Hematopoietic multipotent progenitor cell (in vitro differentiated cells): ENCODE measurements around the gene XBP1. TPM values are rescaled to one million over a fixed set of nuclear protein-coding genes. Genes with fewer than 3 reads are reported as not detected.
"Not testable (repeated sequence)": the region's sequence is repeated elsewhere in the genome, so short reads cannot be mapped to it uniquely, and the experiment has no call there.

ENCODE experiments used
- DNase-seq, 3 donors: peaks; one replicate each; pipeline ENCODE4 v3.0.0-alpha.2; 2011 to 2015; ENCODE audit warnings: low read depth in 2 of 3, low spot score in 2 of 3
- total RNA-seq: library from RNA; depleted of rRNA; stranded (reverse); fragments of >200 nt; gene quantifications from one replicate; pipeline ENCODE4 v1.2.3, GENCODE V29; 2012

Gene XBP1
- 329 TPM for total RNA-seq

DNA sequence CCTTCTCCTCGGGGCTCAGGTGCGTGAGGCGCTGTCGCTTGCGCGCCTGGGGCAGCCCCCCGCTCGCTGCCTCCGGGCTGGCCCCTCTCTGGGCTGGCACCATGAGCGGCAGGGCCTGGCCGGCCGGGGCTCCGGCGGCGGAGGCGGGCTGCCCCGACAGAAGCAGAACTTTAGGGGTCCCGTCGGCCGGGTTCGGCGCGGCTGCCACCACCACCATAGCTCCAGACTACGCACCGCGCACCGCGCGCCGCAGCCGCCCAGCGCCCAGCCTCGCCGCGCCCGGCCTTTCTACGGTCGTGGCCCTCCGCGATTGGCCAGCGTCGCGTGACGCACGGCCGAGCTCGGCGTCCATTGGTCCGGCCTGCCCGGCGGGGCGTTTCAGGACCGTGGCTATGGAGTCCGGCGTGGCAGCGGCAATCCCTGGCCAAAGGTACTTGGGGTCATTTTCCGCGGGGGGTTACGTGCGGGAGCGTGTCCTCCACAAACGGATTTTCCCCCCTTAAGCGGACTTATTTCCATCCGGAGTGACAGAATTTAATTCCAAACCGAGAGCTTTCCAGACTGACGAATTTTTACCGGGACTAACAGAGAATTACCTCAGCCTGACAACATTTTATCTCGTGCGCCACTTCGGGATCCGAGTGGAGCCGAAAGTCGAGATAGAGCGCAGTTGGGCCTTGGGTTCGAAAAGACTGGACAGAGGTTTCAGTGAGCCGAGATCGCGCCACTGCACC, at the start of gene XBP1:
Gene XBP1 (minus strand): TSS at position 262 of the 734 bp plus-strand sequence.
- peak; percentile 91 to 93 (median 92) for DNase-seq

DNA sequence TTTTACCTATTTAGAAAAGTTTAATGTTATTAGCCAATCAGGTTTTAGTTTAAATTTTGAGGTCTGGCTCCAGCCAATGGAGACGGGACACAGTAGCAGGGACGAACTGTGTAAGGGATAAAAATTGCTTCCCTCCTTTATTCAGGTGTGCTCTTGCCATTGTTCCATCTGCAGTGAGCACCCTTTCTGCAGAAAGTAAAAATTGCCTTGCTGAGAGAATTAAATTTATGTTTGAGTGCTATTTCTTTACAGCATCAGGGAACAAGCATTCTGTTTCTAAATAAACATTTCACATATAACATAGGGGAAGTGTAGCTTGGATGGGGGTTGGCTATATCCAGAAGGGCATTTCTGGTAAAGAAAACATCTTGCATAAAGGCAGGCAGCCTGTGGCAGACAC, 46.6 kb upstream of the XBP1 start:
- DNase-seq = no peak

DNA sequence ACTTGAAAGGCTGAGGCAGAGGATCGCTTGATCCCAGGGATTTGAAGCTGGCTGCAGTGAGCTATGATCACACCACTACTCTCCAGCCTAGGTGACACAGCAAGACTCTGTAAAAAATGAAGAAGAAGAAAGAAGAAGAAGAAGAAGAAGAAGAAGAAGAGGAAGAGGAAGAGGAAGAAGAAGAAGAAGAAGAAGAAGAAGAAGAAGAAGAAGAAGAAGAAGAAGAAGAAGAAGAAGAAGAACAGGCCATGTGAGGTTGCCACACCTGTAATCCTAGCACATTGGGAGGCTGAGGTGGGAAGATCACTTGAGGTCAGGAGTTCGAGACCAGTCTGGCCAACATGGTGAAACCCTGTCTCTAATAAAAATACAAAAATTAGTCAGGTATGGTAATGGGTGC, 43.9 kb upstream of the XBP1 start:
- not testable (repeated sequence) for DNase-seq

DNA sequence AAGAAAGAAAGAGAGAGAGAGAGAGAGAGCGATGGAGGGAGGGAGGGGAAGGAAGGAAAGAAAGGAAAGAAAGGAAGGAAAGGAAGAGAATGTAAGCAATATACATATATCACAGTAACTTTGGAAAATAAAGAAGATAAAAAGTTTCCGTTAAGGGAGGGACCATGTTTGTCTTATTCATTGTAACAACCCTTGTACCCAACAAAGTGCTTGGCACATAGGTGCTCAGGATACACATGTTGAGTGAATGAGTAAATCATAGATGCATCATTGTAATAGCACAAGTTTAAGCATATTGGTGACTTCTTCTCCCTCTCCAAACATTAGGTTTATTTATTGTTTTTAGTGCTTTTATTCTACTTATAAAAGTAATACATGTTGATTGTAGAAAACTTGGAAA, 43.3 kb upstream of the XBP1 start:
- no peak for DNase-seq

DNA sequence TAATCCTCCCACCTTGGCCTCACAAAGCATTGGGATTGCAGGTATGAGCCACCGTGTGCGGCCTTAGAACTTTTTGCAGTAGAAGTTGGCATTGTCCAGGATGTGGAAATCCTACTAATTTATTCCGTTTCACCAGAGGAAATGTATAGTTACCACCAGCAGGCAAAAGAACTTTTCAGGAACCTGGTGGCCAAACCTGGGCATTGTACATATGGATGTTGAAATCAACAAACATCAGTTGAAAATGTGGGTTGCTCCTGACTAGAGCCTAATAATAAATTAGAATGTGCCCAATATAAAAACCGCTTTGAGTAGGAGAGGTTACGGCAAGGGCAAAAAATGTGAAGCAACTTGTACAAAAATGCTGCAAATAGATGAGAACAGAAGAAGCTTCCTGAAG, 40.7 kb upstream of the XBP1 start:
- DNase-seq = no peak

DNA sequence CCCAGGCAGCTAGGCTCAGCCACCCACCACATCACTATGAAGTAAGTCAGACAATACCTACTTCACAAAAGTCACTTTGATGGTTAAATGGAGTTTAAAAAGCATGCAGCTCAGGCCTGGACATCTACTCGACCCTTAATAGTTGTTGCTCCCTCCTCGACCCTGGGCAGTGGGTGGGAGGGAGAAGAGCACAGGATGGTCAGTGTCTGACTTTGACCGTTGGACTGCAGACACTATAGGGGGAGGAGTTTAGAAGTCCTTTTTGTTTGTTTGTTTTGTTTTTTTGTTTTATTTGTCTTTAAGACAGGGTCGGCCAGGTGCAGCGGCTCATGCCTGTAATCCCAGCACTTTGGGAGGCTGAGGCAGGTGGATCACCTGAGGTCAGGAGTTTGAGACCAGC, 38.6 kb upstream of the XBP1 start:
- DNase-seq = no peak

DNA sequence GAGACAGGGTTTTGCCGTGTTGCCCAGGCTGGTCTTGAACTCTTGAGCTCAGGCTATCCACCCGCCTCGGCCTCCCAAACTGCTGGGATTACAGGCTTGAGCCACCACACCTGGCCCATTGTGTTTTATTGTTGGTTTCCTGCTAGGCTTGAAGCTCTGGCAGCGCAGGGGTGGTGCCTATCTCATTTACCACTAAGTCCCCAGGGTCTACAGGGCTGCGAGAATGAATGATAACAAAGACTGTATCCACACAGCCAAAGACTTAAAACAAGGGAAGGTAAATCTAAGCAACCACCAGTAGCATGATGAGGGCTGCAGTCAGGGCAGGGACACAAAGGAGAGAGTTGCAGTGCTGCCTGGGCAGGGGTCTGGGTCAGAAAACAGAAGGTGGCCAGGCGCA, 37.3 kb upstream of the XBP1 start:
- DNase-seq = no peak

DNA sequence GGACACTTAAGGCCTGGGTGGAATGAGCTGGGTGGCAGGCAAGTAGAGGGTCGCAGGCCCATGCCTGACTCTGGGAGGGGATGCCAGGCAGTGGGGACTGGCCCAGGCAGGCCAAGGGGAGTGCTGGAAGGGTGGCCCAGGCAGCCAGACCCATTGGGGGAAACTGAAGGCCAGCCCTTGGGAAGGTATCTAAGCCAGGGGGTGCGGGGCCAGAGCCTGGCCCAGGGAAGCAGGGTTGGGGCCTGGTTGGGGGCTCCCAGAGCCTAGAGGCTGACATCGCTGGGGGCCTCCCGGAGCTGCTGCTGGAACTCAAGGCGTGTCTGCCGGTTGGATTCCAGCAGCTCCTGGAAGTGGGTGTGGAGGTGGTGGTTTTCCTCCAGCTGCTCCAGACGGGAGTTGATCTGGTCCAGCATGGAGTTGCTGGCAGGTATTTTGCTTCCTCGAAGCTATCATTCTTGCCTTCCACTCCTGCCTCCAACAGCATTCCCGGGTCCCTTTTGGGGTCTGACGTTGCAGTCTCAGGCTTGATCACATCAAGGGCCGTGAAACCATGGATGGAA, 35.3 kb upstream of the XBP1 start:
- no peak for DNase-seq

DNA sequence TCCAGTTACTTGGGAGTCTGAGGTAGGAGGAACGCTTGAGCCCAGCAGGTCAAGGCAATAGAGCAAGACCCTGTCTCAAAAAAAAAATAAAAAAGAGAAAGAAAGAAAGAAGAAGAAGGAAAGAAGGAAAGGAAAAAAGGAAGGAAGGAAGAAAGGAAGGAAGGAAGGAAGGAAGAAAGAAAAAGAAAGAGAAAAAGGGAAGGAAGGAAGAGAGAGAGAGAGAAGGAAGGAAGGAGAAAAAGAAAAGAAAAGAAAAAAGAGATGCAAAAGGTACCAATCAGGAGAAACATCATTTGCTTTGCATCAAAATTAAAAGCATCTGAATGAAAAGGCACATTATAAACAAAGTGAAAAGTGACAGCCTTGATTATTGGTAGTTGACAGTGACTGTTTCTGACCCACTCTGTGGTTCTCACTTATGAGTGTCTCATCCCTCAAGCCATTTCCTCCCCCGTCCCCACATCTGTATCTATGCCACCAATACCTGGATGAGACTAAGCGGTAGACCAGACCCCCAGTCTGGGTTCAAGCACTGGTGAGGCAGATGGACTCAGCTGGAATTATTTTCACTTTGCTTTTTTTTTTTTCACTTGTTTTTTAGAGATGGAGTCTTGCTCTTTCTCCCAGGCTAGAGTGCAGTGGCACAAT, 33.0 kb upstream of the XBP1 start:
- no peak for DNase-seq

DNA sequence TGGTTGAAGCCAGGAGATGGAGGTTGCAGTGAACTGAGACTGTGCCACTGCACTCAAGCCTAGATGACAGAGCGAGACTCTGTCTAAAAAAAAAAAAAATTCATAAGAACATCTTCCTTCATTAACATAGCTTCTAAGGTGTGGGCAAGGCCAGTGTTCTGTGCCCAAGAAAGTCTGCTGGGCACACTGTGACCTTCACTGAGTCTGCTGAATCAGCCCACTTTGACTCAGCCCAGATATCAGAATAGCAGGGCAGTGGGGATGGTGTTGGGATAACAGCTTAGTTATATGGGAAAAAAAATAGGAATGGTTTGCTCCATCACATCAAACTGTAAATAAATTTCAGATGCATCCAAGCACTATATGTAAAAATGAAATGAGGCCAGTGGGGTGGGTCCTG, 32.4 kb upstream of the XBP1 start:
- DNase-seq = no peak

DNA sequence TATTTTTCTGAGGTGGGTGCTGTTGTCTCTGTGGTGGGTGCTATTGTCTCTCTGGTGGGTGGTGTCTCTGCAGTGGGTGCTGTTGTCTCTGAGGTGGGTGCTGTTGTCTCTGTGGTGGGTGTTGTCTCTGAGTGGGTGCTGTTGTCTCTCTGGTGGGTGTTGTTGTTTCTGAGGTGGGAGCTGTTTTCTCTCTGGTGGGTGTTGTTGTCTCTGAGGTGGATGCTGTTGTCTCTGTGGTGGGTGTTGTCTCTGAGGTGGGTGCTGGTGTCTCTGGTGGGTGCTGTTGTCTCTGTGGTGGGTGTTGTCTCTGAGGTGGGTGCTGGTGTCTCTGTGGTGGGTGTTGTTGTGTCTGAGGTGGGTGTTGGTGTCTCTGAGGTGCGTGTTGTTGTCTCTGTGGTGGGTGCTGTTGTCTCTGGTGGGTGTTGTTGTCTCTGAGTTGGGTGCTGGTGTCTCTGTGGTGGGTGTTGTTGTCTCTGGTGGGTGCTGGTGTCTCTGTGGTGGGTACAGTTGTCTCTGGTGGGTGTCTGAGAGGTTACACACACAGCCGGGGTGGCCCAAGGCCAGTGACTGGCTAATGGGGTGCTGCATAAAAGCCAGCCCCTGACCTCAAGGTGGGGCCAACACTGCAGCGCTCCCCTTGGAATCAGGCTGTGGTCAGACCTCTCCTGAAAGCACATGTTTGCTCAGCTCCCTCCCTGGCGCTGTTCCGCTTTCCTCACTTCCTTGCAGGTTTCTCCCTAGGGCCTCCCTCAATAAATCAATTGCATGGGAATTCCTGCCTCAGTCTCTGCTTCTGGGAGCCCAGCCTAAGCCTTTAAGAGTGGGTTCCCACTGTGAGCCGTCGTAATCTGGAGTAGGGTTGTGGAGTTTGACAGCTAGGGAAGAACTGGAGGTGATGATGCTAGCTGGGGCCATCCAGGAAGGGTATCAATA, 31.0 kb upstream of the XBP1 start:
- DNase-seq = no peak

DNA sequence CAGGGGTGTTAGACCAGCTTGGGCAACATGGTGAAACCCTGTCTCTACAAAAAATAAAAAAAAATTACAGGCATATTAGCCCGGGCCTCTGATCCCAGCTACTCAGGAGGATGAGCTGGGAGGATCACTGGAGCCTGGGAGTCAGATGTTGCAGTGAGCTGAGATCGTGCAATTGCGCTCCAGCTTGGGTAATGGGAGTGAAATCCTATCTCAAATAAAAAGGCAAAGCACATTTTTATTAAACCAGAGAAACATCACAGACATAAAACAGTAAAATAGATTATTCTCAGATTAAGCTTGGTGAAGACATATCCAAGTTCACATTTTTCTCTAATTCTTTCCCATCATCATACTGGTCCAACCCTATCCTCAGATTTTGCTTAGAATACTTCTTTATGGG, 30.1 kb upstream of the XBP1 start:
- DNase-seq = no peak

DNA sequence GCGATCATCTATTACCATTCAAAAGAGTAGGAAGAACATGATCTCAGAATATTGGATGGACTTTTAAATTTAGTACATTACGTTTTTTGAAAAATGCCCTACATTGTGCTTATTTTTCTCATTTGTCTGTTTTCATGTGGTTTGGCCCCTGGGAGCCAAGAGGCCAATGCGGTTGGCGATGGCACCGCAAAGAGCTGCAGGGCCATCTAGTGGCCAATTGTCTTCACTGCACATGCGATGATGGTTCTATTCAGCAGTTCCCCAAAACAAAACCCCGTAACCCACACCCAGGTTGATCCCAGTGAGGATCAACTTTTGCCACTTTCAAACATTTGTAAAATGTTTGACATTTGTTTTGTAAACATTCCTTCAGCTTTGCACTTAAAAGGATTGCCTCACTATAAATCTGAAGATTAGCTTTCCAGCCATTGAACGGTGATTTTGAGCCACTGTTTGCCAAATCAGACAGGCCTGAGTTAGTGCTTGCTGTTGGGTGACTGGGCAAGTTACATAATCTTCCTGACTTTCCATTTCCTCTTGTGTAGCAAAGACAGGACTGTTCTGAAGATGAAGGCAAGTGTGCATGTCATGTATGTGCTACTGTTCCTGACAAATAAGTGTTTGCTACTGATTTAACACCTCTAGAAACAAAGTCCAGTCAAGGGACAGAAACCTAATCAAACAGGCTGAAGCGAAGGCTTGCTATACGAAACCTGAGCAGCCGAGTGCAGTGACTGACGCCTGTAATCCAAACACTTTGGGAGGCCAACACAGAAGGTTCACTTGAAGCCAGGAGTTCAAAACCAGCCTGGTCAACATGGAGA, 29.2 kb upstream of the XBP1 start:
- peak; percentile 63 to 90 (median 83) for DNase-seq

DNA sequence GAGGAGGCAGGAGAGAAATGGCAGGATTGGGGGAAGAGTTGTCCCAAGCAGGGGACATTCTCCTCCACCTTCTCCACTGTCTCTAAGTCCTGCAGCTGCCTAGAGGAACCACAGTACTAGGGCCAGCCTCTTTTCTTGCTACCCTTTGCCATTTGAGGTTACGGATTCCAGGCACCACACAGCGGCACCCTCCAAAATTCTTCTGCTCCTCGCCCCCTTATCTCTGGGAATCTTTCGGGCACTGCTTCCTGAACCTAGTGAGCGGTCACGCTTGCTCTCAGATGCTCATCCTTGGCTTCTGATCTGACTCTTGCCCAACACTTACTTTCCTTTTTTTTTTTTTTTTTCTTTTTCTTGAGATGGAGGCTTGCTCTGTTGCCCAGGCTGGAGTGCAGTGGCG, 26.6 kb upstream of the XBP1 start:
- no peak for DNase-seq

DNA sequence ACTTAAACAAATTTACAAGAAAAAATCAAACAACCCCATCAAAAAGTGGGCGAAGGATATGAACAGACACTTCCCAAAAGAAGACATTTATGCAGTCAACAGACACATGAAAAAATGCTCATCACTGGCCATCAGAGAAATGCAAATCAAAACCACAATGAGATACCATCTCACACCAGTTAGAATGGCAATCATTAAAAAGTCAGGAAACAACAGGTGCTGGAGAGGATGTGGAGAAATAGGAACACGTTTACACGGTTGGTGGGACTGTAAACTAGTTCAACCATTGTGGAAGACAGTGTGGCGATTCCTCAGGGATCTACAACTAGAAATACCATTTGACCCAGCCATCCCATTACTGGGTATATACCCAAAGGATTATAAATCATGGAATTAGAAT, 26.1 kb upstream of the XBP1 start:
- DNase-seq = not testable (repeated sequence)

DNA sequence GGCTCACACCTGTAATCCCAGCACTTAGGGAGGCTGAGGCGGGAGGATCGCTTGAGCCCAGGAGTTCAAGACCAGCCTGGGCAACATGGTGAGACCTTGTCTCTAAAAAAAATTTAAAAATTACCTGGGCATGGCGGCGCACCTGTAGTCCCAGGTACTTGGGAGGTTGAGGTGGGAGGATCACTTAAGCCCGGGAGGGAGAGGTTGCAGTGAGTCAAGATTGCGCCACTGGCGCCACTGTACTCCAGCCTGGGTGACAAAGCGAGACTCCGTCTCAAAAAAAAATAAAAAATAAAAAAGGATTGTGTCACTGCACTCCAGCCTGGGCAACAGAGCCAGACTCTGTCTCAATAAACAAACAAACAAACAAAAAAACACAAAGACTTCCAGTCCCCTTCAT, 24.1 kb upstream of the XBP1 start:
- not testable (repeated sequence) for DNase-seq

DNA sequence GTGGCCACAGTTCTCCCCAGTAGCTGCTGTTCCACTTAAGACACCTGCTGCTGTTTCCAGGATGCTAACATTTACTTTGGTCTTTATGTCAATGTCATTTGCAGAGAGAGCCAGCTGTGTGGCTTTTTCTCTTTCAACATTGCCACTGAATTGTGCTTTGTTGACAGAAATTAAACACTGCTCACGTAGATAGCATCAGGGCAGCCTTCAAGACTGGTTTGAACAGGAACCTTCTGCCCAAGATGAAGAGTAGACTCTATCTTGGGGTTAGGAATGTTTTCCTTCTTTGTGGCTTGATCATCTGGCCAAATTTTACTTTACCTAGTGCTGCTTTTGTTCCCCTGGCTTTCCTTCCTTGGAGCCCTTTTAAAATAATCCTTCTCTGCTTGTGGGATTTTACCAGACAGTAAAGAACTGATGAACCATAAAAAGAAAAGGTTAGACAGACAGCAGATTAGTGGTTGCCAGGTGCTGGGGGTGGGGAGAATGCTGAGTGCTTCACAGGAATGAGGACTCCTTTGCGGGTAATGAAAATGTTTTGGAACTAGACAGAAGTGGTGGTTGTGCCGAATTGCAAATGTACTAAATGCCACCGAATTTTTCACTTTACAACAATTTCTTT, 22.7 kb upstream of the XBP1 start:
- peak in 1 of 3 donors; percentile 60 for DNase-seq

DNA sequence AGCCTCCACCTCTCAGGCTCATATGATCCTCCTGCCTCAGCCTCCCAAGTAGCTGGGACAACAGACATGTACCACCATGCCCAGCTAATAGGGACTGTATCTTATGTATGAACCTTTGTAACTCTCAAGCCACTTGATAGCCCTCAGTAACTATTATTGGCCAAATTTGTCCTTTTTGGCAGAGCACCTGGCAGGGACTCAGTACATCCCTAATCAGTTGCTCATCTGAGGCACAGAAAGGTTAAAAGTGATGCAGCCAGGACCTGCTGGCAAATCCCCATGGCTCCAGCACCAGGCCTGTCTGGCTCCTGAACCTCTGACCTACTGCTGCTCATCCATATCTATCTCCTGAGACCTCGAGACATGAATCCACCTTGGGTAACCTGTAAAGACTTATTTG, 21.1 kb upstream of the XBP1 start:
- no peak for DNase-seq

DNA sequence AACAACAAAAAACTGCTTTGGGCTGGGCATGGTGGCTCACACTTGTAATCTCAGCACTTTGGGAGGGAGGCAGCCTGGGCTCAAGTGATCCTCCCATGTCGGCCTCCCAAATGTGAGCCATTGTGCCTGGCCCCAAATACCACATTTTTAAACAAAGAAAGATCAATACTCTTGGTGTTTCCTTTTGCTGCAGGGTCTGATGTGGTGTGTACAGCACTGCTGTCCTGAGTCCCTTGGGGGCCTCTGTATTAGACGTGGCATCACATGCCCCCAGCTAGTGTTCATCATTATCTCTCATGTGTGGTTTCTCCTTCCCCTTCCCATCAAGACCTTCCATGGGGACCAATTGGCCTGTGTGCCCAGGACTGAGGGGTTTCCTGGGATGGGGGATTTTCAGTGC, 20.5 kb upstream of the XBP1 start:
- no peak for DNase-seq
